Muscle of arm (tissue), 12 donors: ENCODE data around the gene TTC12. TPM values are rescaled to one million over a fixed set of nuclear protein-coding genes. Genes with fewer than 3 reads are reported as not detected.

Source experiments
- DNase-seq: peaks from one replicate; pipeline ENCODE4 v3.0.0-alpha.2; 2013
- polyA plus RNA-seq, 12 donors: library from polyadenylated mRNA; unstranded; fragments of 120-200 nt; gene quantifications; one replicate each; pipeline ENCODE4 v1.2.1, GENCODE V29; 2013; ENCODE audit not compliant: insufficient read length in 12 of 12

The TTC12 gene
- polyA plus RNA-seq, 12 donors: 7.1 to 18.8 (median 9.8) TPM; not detected in 1

- DNase-seq: no peak
These were observed 58.9 kb downstream of the TTC12 start for GRCh38 chr11:113373306-113373705.

- no peak for DNase-seq
These were observed 59.7 kb downstream of the TTC12 start for GRCh38 chr11:113373981-113374560.

GRCh38 chr11:113375402-113375801 is 61.0 kb downstream of the TTC12 start:
- no peak for DNase-seq

- peak; percentile 66 for DNase-seq
These were observed 61.8 kb downstream of the TTC12 start for GRCh38 chr11:113376156-113376555.

GRCh38 chr11:113377681-113378412 is 63.5 kb downstream of the TTC12 start:
- peak; percentile 39 for DNase-seq

GRCh38 chr11:113378692-113379091 is 64.3 kb downstream of the TTC12 start:
- DNase-seq: no peak

GRCh38 chr11:113382121-113382520 is 67.7 kb downstream of the TTC12 start:
- DNase-seq: no peak

- no peak for DNase-seq
These were observed 70.2 kb downstream of the TTC12 start for GRCh38 chr11:113384551-113384950.

GRCh38 chr11:113385749-113386148 is 71.4 kb downstream of the TTC12 start:
- DNase-seq: no peak

GRCh38 chr11:113386866-113387265 is 72.5 kb downstream of the TTC12 start:
- DNase-seq: no peak

GRCh38 chr11:113387605-113388211 is 73.3 kb downstream of the TTC12 start, which contains the start of gene ANKK1:
TSS of gene ANKK1 (plus strand) at chr11:113387779. CDS start at chr11:113387885, 106 bp downstream.
- DNase-seq: no peak

- no peak for DNase-seq
These were observed 74.9 kb downstream of the TTC12 start for GRCh38 chr11:113389272-113389671.

- no peak for DNase-seq
These were observed 78.0 kb downstream of the TTC12 start for GRCh38 chr11:113392236-113392921.

GRCh38 chr11:113393501-113393985 is 79.2 kb downstream of the TTC12 start:
- DNase-seq: no peak

- no peak for DNase-seq
These were observed 80.5 kb downstream of the TTC12 start for GRCh38 chr11:113394919-113395318.

- no peak for DNase-seq
These were observed 81.5 kb downstream of the TTC12 start for GRCh38 chr11:113395782-113396336.

- DNase-seq: no peak
These were observed 82.3 kb downstream of the TTC12 start for GRCh38 chr11:113396690-113397089.

- DNase-seq: no peak
These were observed 82.8 kb downstream of the TTC12 start for GRCh38 chr11:113397212-113397611.

GRCh38 chr11:113397821-113398220 is 83.4 kb downstream of the TTC12 start:
- no peak for DNase-seq

- no peak for DNase-seq
These were observed 84.5 kb downstream of the TTC12 start for GRCh38 chr11:113398669-113399430.

GRCh38 chr11:113400631-113401230 is 86.3 kb downstream of the TTC12 start:
- DNase-seq: no peak
